ENCODE results near the gene AMIGO3. TPM values are rescaled to one million over a fixed set of nuclear protein-coding genes. Genes with fewer than 3 reads are reported as not detected.

Gene AMIGO3
- total RNA-seq, 2 donors from 2014 or later, result 1.4 to 12.4 TPM

- Histone ChIP-seq H3K27ac (no peak overlapping the region), H3K36me3 (peaks cover 4 to 6% of the 10 kb centered on the region in 2 donors), H3K4me3 (no peak overlapping the region), H3K9me3 (no peaks in the 10 kb centered on the region), H3K27me3 (replicated peaks; ENCODE audit: insufficient read depth) (no peaks in the 10 kb centered on the region), H3K4me1 (replicated peaks) (no peaks in the 10 kb centered on the region)
- no peak for DNase-seq (ENCODE audit: low spot score)
- WGBS, result 91% methylated on average over 1 of the region's 1 CpG
- no peak for TF ChIP-seq CTCF (IDR thresholded peaks at IDR 0.05)
- no peak for TF ChIP-seq POLR2AphosphoS5 (IDR thresholded peaks at IDR 0.05)
- TF ChIP-seq POLR2A (IDR thresholded peaks at IDR 0.05), result no peak
- intact Hi-C loops (cut with DNase I), result no loop called here
Observed at GRCh38 chr3:49733551-49733950, 14.1 kb upstream of the AMIGO3 start.

GRCh38 chr3:49732597-49732996, 13.1 kb upstream of the AMIGO3 start:
- TF ChIP-seq POLR2AphosphoS5 (IDR thresholded peaks at IDR 0.05) (no peak), POLR2A (IDR thresholded peaks at IDR 0.05) (no peak), CTCF (IDR thresholded peaks at IDR 0.05) (no peak)
- H3K9me3 ChIP-seq, result no peaks in the 10 kb centered on the region
- intact Hi-C loops (cut with DNase I), result no loop called here
- WGBS, result 92% methylated on average over 11 of the region's 11 CpGs
- H3K4me3 ChIP-seq, result no peak overlapping the region
- DNase-seq (ENCODE audit: low spot score), result no peak
- H3K4me1 ChIP-seq (replicated peaks), result no peaks in the 10 kb centered on the region
- H3K36me3 ChIP-seq, result peaks cover 2 to 9% of the 10 kb centered on the region in 2 donors
- H3K27ac ChIP-seq, result no peak overlapping the region
- H3K27me3 ChIP-seq (replicated peaks; ENCODE audit: insufficient read depth), result no peaks in the 10 kb centered on the region

DNA sequence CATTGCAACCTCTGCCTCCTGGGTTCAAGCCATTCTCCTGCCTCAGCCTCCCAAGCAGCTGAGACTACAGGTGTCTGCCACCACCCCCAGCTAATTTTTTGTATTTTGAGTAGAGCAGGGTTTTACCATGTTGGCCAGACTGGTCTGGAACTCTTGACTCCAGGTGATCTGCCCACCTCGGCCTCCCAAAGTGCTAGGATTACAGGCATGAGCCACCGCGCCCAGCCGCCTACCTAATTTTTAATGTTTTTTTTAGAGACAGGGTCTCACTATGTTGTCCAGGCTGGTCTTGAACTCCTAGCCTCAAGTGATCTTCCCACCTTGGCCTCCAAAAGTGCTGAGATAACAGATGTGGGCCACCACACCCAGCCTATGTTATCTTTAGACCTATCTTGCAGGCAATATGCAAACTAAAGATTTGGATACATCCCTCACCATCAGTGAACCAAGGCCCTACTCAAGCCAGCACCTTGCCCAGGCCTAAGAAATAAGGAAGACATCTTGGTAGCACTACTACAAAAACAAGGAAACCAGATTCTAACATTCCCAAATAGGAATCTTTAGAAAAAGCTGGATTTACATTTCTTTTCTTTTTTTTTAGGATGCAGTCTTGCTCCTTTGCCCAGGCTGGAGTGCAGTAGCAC, 10.6 kb upstream of the AMIGO3 start:
- H3K27ac ChIP-seq, result no peak overlapping the region
- WGBS, result 99% methylated on average over 4 of the region's 4 CpGs
- intact Hi-C loops (cut with DNase I), result no loop called here
- no peak overlapping the region for H3K4me3 ChIP-seq
- peaks cover 0 to 16% of the 10 kb centered on the region in 2 donors for H3K36me3 ChIP-seq
- no peaks in the 10 kb centered on the region for H3K4me1 ChIP-seq (replicated peaks)
- no peak for TF ChIP-seq POLR2AphosphoS5 (IDR thresholded peaks at IDR 0.05)
- TF ChIP-seq CTCF (IDR thresholded peaks at IDR 0.05), result no peak
- no peak for TF ChIP-seq POLR2A (IDR thresholded peaks at IDR 0.05)
- no peaks in the 10 kb centered on the region for H3K27me3 ChIP-seq (replicated peaks; ENCODE audit: insufficient read depth)
- DNase-seq (ENCODE audit: low spot score), result no peak
- H3K9me3 ChIP-seq, result no peaks in the 10 kb centered on the region

GRCh38 chr3:49727924-49728361, 8.5 kb upstream of the AMIGO3 start:
- Histone ChIP-seq H3K4me1 (replicated peaks) (peaks cover 8% of the 10 kb centered on the region), H3K36me3 (peaks cover 0 to 16% of the 10 kb centered on the region in 2 donors), H3K9me3 (no peaks in the 10 kb centered on the region), H3K4me3 (no peak overlapping the region), H3K27ac (no peak overlapping the region), H3K27me3 (replicated peaks; ENCODE audit: insufficient read depth) (no peaks in the 10 kb centered on the region)
- no peak for DNase-seq (ENCODE audit: low spot score)
- WGBS, result 94% methylated on average over 15 of the region's 15 CpGs
- intact Hi-C loops (cut with DNase I), result no loop called here
- TF ChIP-seq CTCF (IDR thresholded peaks at IDR 0.05) (no peak), POLR2AphosphoS5 (IDR thresholded peaks at IDR 0.05) (no peak), POLR2A (IDR thresholded peaks at IDR 0.05) (no peak)

All from prostate gland (tissue), 2 donors.